Loucy (cell line): ENCODE data around the gene SKI.

Experiments
- CTCF ChIP-seq: fragments of 200-600 bp; sonication (generic); conservative IDR thresholded peaks from 2 replicates; pipeline ENCODE4 v1.5.1; 2014; ENCODE audit warnings: mild to moderate bottlenecking, antibody characterized with exemption, low read length
- EZH2phosphoT487 ChIP-seq: fragments of 200-600 bp; IDR thresholded peaks from 2 replicates; pipeline ENCODE4 v1.6.1; 2018; ENCODE audit warnings: antibody characterized with exemption, mild to moderate bottlenecking, moderate library complexity, borderline replicate concordance

- TF ChIP-seq EZH2phosphoT487 = no peak
- no peak for TF ChIP-seq CTCF
Observed at GRCh38 chr1:2339206-2340085, 111.3 kb downstream of the SKI start.
